ENCODE data around the gene RAPGEF4. TPM values are rescaled to one million over a fixed set of nuclear protein-coding genes. Genes with fewer than 3 reads are reported as not detected.

The RAPGEF4 gene
- total and polyA plus RNA-seq, 2 of the 8 experiments (the other 6 are each of a cell fraction or from before 2014, with no cell fraction given), result 1.2 to 2.6 TPM

- TF ChIP-seq RAD21 (IDR thresholded peaks at IDR 0.05 in 1 of 2, conservative IDR thresholded peaks at IDR 0.05 in 1 of 2; ENCODE audit: low read depth in 2 of 2, low read length in 2 of 2), result no peak
- TF ChIP-seq SIRT6 (IDR thresholded peaks at IDR 0.05; ENCODE audit: low read length), result no peak
- TF ChIP-seq, protein P1, sequence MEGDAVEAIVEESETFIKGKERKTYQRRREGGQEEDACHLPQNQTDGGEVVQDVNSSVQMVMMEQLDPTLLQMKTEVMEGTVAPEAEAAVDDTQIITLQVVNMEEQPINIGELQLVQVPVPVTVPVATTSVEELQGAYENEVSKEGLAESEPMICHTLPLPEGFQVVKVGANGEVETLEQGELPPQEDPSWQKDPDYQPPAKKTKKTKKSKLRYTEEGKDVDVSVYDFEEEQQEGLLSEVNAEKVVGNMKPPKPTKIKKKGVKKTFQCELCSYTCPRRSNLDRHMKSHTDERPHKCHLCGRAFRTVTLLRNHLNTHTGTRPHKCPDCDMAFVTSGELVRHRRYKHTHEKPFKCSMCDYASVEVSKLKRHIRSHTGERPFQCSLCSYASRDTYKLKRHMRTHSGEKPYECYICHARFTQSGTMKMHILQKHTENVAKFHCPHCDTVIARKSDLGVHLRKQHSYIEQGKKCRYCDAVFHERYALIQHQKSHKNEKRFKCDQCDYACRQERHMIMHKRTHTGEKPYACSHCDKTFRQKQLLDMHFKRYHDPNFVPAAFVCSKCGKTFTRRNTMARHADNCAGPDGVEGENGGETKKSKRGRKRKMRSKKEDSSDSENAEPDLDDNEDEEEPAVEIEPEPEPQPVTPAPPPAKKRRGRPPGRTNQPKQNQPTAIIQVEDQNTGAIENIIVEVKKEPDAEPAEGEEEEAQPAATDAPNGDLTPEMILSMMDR (IDR thresholded peaks at IDR 0.05; ENCODE audit: control extremely low read depth in 1 of 3, insufficient read depth in 1 of 3, low read depth in 1 of 3, low read length in 3 of 3), result no peak
Measured at GRCh38 chr2:173030561-173031490, 295.2 kb downstream of the RAPGEF4 start (continued).

Measured in H1 (cell line).